ENCODE measurements around the gene CCSER1. TPM values are rescaled to one million over a fixed set of nuclear protein-coding genes. Genes with fewer than 3 reads are reported as not detected.

The CCSER1 gene
- total and polyA plus RNA-seq, 2 of the 8 experiments (the other 6 are each of a cell fraction or from before 2014, with no cell fraction given): 0.26 to 0.84 TPM

GRCh38 chr4:91070736-91071135 lies 943.5 kb downstream of the CCSER1 start:
- no peak overlapping the region for H2BK5ac ChIP-seq (ENCODE audit: low read depth, low read length)
- no peaks in the 10 kb centered on the region for H4K20me1 ChIP-seq (replicated peaks in 1 of 2; ENCODE audit: control insufficient read depth in 1 of 2, insufficient read depth in 2 of 2, low read length in 2 of 2)
- H4K8ac ChIP-seq (ENCODE audit: extremely low read depth, insufficient read depth, low read length): no peak overlapping the region
- ChIA-PET POLR2A (ENCODE audit: partially characterized antibody) (no interaction called here), CTCF (ENCODE audit: partially characterized antibody) (no interaction called here)
- no peak overlapping the region for H3K23ac ChIP-seq (ENCODE audit: insufficient read length)
- H3K14ac ChIP-seq (ENCODE audit: insufficient read length): no peak overlapping the region
- TF ChIP-seq, protein P1, sequence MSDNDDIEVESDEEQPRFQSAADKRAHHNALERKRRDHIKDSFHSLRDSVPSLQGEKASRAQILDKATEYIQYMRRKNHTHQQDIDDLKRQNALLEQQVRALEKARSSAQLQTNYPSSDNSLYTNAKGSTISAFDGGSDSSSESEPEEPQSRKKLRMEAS (IDR thresholded peaks at IDR 0.05): no peak
- TF ChIP-seq HDAC6 (IDR thresholded peaks at IDR 0.05; ENCODE audit: low read depth, low read length) (no peak), EZH2 (IDR thresholded peaks at IDR 0.05; ENCODE audit: low read depth, low read length, severe bottlenecking) (no peak), RXRA (IDR thresholded peaks at IDR 0.05; ENCODE audit: insufficient read depth, low read depth, low read length) (no peak), SIN3A (conservative IDR thresholded peaks at IDR 0.05 in 1 of 2, IDR thresholded peaks at IDR 0.05 in 1 of 2; ENCODE audit: low read depth in 1 of 2, low read length in 2 of 2) (no peak), GTF2F1 (IDR thresholded peaks at IDR 0.05; ENCODE audit: borderline replicate concordance, low read depth, low read length) (no peak), RFX5 (IDR thresholded peaks at IDR 0.05; ENCODE audit: borderline replicate concordance, low read depth, low read length) (no peak), EP300 (IDR thresholded peaks at IDR 0.05; ENCODE audit: borderline replicate concordance in 1 of 2, low read depth in 2 of 2, low read length in 2 of 2) (no peak), NANOG (IDR thresholded peaks at IDR 0.05; ENCODE audit: insufficient read depth, low read depth, low read length, poor library complexity, severe bottlenecking) (no peak), SUZ12 (IDR thresholded peaks at IDR 0.05; ENCODE audit: low read length) (no peak), CHD1 (IDR thresholded peaks at IDR 0.05; ENCODE audit: low read depth, low read length) (no peak)
- no peak overlapping the region for H3K4ac ChIP-seq (replicated peaks; ENCODE audit: insufficient read length, low read depth, low read length)
- no peaks in the 10 kb centered on the region; a peak in 1 of 8 replicates for H3K36me3 ChIP-seq (ENCODE audit: control insufficient read depth in 2 of 4, insufficient read depth in 4 of 4, low read length in 3 of 4)
- H2AK5ac ChIP-seq (ENCODE audit: low read depth, low read length): no peak overlapping the region
- H3K27ac ChIP-seq (ENCODE audit: low read depth, low read length): no peak overlapping the region
- DNase-seq (ENCODE audit: low read depth in 1 of 2, low spot score in 2 of 2) (no peak), FAIRE-seq (no peak)
- H3K9me3 ChIP-seq (ENCODE audit: insufficient read depth in 2 of 2, low read depth in 1 of 2, low read length in 1 of 2): peaks cover 8% of the 10 kb centered on the region in 2 experiments; a peak in 3 of 4 replicates
- no peak overlapping the region for H4K5ac ChIP-seq (ENCODE audit: insufficient read length, low read depth, low read length)
- H3K27me3 ChIP-seq (replicated peaks in 1 of 4; ENCODE audit: control insufficient read depth in 3 of 4, extremely low read depth in 1 of 4, insufficient read depth in 3 of 4, low read length in 3 of 4): peaks cover 0 to 1% (median 0%) of the 10 kb centered on the region in 4 experiments; a peak in 1 of 7 replicates
- H3K4me1 ChIP-seq (replicated peaks in 1 of 4; ENCODE audit: control insufficient read depth in 3 of 4, insufficient read depth in 4 of 4, low read length in 3 of 4): no peaks in the 10 kb centered on the region
- 88% methylated on average over 3 of the region's 3 CpGs; no CpG with 5 or more reads in 1 of the 2 experiments for WGBS, 2 experiments (ENCODE audit: extremely low coverage in 1 of 2, insufficient coverage in 1 of 2, insufficient read length in 1 of 2, insufficient replicate concordance in 2 of 2, low coverage in 1 of 2, low lambda C conversion rate in 2 of 2, missing lambda C conversion rate in 1 of 2)
- H3K23me2 ChIP-seq (ENCODE audit: low read depth, low read length): no peaks in the 10 kb centered on the region
- no peak overlapping the region for H4K91ac ChIP-seq (replicated peaks; ENCODE audit: insufficient read length, low read length)
- no peak overlapping the region for H2BK120ac ChIP-seq (replicated peaks; ENCODE audit: low read depth, low read length)
- no peak overlapping the region for H3K4me2 ChIP-seq (ENCODE audit: insufficient read depth in 1 of 2, low read depth in 2 of 2, low read length in 2 of 2)
- no peak overlapping the region for H2BK20ac ChIP-seq (ENCODE audit: low read length)
- no peak overlapping the region for H3K56ac ChIP-seq (replicated peaks; ENCODE audit: insufficient read length, low read depth, low read length)
- H2BK12ac ChIP-seq (ENCODE audit: low read depth, low read length): no peak overlapping the region
- H3K9ac ChIP-seq (replicated peaks in 1 of 4; ENCODE audit: extremely low read depth in 1 of 4, low read depth in 3 of 4, low read length in 3 of 4): no peak overlapping the region
- H2BK15ac ChIP-seq (ENCODE audit: low read length): no peak overlapping the region
- H3K79me2 ChIP-seq (ENCODE audit: control insufficient read depth in 1 of 2, insufficient read depth in 2 of 2, low read length in 2 of 2): no peaks in the 10 kb centered on the region
- no peak overlapping the region for H3K4me3 ChIP-seq (ENCODE audit: extremely low read depth in 1 of 4, insufficient read depth in 2 of 4, low read depth in 3 of 4, low read length in 4 of 4)
- H3K79me1 ChIP-seq (ENCODE audit: low read depth, low read length): no peaks in the 10 kb centered on the region
- no peak overlapping the region for H2AFZ ChIP-seq (ENCODE audit: low read length)
- H3K18ac ChIP-seq (ENCODE audit: extremely low read depth, low read length): no peak overlapping the region
